Measurements from ENCODE around the gene E2F3. TPM values are rescaled to one million over a fixed set of nuclear protein-coding genes. Genes with fewer than 3 reads are reported as not detected.
A peak's percentile ranks its signal among the peaks of the same experiment; 100 is the strongest.
"Not testable (repeated sequence)": the region's sequence is repeated elsewhere in the genome, so short reads cannot be mapped to it uniquely, and the experiment has no call there.

E2F3 gene
- polyA plus RNA-seq, 3 donors, result 18.0 to 20.7 (median 20.7) TPM

- DNase-seq, result no peak
These were observed 62.4 kb downstream of the E2F3 start for GRCh38 chr6:20464041-20464440.

DNA sequence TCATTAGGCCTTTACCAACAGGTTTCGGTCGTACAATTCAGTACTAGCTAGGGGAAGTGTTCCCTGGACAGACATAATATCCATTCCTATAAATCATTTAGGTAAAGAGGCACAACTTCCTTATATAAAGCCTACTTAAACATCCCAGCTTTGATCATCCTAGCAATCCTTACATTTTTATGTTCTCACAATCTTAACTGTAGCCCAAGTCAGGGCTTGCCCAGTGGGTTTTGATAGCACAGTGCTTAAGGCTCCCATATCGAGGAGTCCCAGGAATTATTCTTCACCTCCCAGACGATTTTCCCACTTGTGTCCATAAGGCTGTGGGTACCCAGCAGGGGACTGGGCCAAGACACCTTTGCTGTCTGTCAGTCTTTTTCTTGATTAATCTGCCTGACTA, 63.2 kb downstream of the E2F3 start:
- no peak for DNase-seq

DNA sequence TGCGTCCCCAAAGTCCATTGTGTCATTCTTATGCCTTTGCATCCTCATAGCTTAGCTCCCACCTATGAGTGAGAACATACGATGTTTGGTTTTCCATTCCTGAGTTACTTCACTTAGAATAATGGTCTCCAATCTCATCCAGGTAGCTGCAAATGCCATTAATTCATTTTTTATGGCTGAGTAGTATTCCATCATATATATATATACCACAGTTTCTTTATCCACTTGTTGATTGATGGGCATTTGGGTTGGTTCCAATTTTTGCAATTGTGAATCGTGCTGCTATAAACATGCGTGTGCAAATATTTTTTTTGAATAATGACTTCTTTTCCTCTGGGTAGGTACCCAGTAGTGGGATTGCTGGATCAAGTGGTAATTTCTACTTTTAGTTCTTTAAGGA, 63.9 kb downstream of the E2F3 start:
- not testable (repeated sequence) for DNase-seq

DNA sequence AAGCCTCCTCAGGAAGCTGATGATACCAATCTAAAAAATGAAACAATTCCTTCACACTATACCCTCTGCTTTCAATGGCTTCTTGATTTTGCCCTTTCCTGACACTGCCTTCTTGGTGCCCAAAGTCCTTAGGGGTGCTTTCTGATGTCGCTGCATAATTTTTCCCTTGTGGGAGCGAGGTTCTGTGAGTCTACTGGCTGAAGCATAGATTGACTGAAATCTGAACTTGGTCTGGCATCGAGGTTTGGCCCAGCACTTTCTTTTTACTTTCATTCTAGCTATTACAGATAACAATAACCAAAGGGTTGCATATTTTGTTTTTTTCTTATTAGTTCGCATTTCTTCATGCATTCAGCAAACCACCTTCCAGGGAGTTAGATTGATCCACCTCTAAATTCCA, 65.8 kb downstream of the E2F3 start:
- no peak for DNase-seq

GRCh38 chr6:20468209-20468608, 66.5 kb downstream of the E2F3 start:
- DNase-seq, result no peak

DNA sequence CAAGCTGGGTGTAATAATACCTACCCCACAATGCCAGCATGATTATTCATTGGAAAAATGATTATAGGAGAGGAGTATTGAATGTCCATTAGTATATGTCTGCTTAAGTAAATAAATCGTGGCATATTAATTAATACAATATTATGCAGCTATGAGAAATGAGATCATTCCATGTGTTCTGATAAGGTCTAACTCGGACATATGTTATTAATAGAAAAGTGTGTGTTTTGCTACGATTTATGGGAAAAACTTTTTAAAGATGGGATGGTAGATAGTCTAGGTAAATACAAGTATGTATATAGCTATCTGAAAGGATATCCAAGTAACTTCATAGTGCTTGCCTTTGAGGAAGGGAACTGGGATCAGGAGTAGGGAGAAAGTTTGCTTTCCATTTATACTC, 71.1 kb downstream of the E2F3 start:
- no peak for DNase-seq

DNA sequence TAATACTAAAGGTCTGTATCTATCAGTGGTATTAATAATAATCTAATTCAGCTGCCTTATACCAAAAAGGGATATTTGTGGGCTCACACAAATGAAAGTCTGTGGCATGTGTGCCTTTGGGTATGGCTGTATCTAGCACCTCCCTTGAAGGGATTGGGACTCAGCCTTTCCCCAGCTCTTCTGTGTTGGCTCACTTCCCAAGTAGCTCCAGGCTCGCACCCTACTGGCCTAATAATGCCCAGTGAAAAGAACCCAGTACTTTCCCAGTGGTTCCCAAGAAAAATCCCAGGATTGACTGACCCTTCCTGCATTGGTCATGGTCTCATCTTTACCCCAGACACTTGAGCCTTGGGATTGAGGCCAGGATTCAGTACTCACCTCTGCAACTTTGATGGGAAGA, 71.8 kb downstream of the E2F3 start:
- DNase-seq, result no peak

GRCh38 chr6:20474874-20475542, 73.3 kb downstream of the E2F3 start:
- DNase-seq, result no peak

DNA sequence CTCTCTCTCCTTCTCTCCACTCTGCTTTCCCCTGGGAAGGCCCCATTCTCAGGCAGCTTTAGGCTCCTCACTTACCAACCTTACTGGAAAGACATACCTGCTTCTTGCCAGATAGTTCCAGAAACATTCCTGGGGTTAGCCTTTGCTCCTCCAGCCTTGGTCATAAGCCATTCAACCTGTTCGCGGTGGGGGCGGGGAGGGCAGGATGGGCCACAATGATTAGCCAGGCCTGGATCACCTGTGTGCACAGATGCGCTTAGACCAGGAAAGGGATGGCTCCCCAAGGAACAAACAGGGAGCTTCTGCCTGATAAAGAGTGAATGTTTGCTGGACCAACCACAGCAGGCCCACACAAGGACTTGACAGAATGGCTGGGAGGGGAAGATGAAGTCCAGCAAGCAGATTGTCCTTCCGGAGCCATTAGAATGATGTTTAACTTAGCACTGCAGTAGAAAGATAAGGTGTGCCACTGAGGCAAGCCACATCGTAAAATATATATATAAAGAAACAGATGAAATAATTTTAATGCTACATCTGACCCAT, 74.9 kb downstream of the E2F3 start:
- DNase-seq, result no peak

DNA sequence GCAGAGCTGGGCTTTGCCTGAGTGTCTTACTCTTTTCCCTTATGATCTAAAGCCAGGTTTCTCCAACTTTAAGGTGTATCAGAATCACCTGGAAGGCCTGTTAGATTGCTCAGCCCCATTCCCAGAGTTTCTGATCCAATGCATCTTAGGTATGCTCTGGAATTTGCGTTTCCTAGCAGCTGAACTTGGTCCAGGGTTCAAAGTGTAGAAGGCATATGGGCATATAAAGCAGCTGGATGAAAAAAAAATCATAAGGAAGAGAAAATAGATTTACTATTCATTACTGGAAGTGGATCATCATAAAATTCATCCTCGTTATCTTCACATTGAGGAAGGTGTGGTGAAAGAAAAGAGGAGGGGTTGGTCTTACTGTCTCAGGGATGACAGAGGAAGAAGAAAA, 75.8 kb downstream of the E2F3 start:
- no peak for DNase-seq

DNA sequence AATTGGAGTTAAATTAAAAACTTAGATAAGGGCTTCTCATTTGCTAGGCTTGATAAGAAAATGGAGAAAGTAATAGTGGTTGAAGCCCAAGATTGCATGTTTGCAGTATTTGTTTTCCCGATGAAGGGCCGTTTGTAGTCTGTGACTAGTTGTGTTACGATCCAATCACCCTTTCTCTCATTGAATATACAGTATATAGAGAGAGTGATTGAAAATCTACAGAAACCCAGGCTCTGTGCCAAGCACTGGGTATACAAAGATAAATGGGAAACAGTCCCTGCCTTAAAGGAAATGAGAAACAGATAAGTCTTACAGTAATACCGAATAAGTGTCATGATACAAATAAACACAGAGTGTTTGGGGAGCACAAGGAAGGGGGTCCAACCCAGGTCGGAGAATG, 77.4 kb downstream of the E2F3 start:
- DNase-seq, result no peak

- no peak for DNase-seq
These were observed 77.8 kb downstream of the E2F3 start for GRCh38 chr6:20479526-20479925.

DNA sequence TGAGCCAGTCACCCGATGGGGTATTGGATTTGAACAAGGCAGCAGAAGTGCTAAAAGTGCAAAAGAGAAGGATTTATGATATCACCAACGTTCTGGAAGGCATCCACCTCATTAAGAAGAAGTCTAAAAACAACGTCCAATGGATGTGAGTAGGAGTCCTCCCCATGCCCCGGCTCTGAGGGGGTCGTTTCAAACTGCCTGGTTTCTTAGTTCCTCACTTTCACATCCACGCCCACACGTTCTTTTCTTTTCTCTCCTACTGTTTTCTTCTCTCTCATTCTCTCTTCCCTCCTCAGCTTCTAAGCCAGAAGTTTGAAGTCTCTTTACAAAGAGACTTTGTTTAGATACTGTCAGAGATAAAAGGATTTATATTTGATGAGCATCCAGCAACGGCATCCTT, 79.6 kb downstream of the E2F3 start:
- DNase-seq, result no peak

GRCh38 chr6:20483887-20484497, 82.3 kb downstream of the E2F3 start:
- no peak for DNase-seq

DNA sequence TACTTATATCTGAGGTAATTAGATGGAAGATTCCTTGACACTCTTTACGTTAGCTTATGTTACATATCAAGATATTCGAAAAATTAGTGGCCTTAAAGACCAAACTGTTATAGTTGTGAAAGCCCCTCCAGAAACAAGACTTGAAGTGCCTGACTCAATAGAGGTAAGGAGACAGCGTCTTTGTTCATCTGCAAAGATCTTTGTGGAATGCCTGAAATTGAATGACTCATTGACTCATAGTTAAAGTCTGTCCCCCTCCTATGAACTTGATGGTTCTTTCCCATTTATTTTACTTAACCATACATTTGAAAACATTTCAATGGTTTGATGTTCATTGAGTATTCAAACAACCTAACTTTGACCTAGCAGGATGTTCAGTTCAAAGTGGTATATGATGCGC, 85.0 kb downstream of the E2F3 start:
- DNase-seq, result no peak

DNA sequence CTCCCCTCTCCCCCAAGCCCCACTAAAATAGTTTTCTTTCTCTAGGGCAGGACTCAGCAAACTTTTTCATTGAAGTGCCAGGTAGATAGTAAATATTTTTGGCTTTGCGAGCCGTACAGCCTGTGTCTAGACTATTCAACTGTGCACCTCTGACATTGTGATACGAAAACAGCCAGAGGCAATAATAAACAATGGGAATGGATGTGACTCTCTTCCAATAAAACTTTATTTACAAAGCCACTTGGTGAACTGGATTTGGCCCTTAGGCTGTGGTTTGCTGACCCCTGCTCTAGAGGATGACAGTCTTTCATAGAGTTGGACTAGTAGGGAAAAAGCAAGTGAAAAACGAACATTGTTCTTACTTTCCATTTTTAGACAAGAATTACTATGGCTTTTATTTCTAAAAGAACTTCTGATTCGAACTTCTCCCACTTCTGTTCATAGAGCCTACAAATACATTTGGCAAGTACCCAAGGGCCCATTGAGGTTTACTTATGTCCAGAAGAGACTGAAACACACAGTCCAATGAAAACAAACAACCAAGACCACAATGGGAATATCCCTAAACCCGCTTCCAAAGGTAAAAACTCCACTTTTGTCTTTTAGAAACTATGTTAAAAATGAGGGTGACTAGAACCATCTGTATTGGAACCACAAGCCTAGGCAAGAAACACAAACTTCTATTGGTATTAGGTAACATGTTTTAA, 86.1 kb downstream of the E2F3 start:
- DNase-seq, result no peak

GRCh38 chr6:20490591-20490990, 88.9 kb downstream of the E2F3 start:
- DNase-seq, result no peak

GRCh38 chr6:20492099-20492498, 90.4 kb downstream of the E2F3 start:
- DNase-seq, result no peak

- no peak for DNase-seq
These were observed 95.7 kb downstream of the E2F3 start for GRCh38 chr6:20497216-20498040.

DNA sequence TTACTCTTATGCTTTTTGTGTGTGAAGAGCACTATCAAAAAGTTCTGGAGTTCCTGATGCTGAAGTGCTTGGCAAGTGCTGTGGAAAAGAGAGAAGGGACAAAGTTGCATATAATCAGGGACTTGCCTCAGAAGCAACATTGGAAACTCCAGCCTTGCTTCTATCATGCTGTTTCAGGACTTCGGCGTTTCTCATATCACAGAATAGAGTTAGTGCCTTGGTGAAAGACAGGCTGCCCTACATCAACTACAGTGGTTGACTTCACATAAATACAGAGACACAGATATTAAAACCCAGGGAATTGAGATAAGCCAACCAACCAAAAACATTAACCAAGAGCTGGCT, 96.3 kb downstream of the E2F3 start:
- DNase-seq, result no peak

- DNase-seq, result peak; percentile 81
These were observed 107.5 kb downstream of the E2F3 start for GRCh38 chr6:20509212-20509611.

DNA sequence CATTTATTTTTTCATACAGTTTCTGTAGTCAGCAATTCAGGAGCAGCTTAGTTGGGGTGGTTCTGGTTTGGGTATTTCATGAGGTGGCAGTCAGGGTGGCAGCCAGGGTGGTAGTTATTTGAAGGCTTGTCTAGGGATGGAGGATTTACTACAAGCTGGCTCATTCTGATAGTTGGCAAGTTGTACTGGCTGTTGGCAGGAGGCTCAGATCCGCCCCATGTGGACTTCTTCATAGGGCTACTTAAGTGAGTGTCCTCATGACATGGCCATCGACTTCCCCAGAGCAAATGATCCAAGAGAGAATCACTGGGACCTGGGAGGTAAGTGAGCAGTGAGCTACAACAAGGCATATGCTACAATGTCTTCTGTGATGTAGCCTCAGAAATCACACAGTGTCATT, 110.2 kb downstream of the E2F3 start:
- no peak for DNase-seq

Measured in renal pelvis (tissue), 4 donors.